ENCODE measurements around the gene XIRP2.

XIRP2 gene

GRCh38 chr2:167147271-167147941 is 259.1 kb downstream of the XIRP2 start:
- H3K4me3 ChIP-seq (ENCODE audit: low read depth, low read length) = no peak overlapping the region
- no peak for DNase-seq (ENCODE audit: low read depth)
- TF ChIP-seq CTCF (IDR thresholded peaks at IDR 0.05; ENCODE audit: control insufficient read depth, extremely low read depth, insufficient read depth) = no peak

DNA sequence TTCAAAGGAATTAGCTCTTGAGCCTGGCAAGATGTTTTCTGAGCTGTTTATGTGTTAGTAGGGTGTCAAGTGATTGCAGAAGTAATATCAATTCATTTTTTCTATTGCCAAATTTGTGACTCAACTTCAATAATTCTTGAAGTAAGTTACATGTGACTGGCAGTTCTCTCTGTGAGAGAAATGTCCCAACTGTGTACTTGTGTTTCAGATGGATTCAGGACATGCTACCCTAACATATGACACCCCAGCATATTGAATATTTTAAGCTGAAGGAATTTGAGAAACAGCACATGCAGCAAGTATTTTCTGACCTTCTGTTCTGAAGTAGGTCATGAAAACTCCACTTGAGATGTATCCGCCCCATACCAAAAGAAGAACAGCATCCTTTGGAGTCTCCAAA is 263.6 kb downstream of the XIRP2 start:
- DNase-seq (ENCODE audit: low read depth) = no peak
- H3K4me3 ChIP-seq (ENCODE audit: low read depth, low read length) = no peak overlapping the region
- TF ChIP-seq CTCF (IDR thresholded peaks at IDR 0.05; ENCODE audit: control insufficient read depth, extremely low read depth, insufficient read depth) = no peak

- no peak for DNase-seq (ENCODE audit: low read depth)
- H3K4me3 ChIP-seq (ENCODE audit: low read depth, low read length) = no peak overlapping the region
- TF ChIP-seq CTCF (IDR thresholded peaks at IDR 0.05; ENCODE audit: control insufficient read depth, extremely low read depth, insufficient read depth) = no peak
Measured at GRCh38 chr2:167157523-167157922, 269.2 kb downstream of the XIRP2 start.

DNA sequence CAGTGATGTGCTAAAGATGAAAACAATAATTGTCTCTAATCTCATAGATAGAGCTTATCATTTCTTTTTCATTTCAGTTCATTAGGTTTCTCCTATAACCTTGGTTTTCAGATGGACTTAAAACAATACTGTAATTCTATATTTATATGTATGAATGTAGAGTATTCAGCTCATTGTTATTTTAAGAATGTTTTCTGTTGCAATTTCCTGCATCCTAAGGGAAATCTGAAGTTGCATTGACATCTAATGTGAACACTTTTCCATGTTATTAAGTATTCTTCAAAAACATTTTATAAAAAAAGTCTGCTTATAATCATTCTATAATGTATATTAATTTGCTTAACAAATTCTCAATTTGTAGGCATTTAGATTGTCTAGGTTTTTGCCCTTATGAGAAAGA is 288.9 kb downstream of the XIRP2 start:
- DNase-seq (ENCODE audit: low read depth) = no peak
- no peak overlapping the region for H3K4me3 ChIP-seq (ENCODE audit: low read depth, low read length)
- no peak for TF ChIP-seq CTCF (IDR thresholded peaks at IDR 0.05; ENCODE audit: control insufficient read depth, extremely low read depth, insufficient read depth)

DNA sequence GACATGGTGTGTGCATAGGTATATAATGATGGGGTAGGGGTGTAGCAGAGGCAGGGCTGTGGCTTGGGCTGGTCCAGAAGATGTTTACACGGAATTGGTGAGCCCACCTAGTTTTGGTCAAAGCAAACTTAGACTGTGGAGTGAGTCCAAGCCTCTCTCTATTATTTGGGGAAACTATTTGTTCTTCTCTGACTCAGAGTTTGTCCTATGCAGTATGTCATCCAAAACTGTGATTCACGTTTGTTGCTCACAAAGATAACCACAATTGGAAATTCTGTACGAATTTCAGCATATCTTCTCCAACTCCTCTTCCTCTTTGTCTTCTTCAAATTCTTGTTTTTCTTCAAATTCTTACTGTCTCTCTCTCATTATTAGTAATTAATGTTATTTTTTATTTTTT is 292.9 kb downstream of the XIRP2 start:
- no peak overlapping the region for H3K4me3 ChIP-seq (ENCODE audit: low read depth, low read length)
- no peak for TF ChIP-seq CTCF (IDR thresholded peaks at IDR 0.05; ENCODE audit: control insufficient read depth, extremely low read depth, insufficient read depth)
- no peak for DNase-seq (ENCODE audit: low read depth)

DNA sequence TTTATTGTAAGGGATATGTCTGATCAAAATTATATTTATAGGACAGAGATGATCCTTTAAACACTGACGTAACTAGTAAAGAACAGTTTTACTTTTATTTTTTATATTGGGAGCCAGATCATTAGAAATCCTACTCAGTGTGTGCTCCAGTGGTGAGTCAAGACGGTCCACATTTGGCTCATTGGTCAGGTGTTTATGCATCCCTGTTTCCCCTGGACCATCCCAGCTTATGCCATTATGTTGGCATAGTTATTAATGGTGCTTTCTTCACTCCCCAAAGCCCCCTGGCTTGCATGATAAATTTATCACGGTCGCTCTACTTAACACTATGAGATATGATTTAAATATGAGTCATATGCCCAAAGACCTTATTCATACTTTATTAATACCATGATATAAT is 293.4 kb downstream of the XIRP2 start:
- H3K4me3 ChIP-seq (ENCODE audit: low read depth, low read length) = no peak overlapping the region
- no peak for TF ChIP-seq CTCF (IDR thresholded peaks at IDR 0.05; ENCODE audit: control insufficient read depth, extremely low read depth, insufficient read depth)
- DNase-seq (ENCODE audit: low read depth) = no peak

DNA sequence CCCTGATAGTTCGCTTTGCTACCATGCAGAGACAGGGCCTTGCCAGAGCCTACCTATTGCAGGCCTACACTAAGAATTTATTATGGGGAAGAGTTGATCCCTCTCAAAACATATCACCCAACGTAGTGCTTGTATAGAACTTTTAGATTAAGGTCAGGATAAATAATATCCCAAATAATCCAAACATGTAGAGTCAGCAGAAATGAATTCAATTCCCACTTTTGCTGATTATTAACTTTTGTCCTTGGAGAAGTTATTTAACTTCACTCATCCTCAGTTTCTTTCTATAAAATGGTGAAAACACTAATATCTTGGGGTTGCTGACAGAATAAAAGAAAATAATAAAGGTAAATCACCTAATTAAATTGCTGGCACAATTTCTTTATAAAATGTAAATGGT is 294.1 kb downstream of the XIRP2 start:
- no peak overlapping the region for H3K4me3 ChIP-seq (ENCODE audit: low read depth, low read length)
- no peak for TF ChIP-seq CTCF (IDR thresholded peaks at IDR 0.05; ENCODE audit: control insufficient read depth, extremely low read depth, insufficient read depth)
- DNase-seq (ENCODE audit: low read depth) = no peak

All from LNCaP clone FGC (cell line).